Measurements from ENCODE around the gene API5. TPM values are rescaled to one million over a fixed set of nuclear protein-coding genes. Genes with fewer than 3 reads are reported as not detected.

Gene API5
- total RNA-seq, 4 donors from 2014 or later, result 57.8 to 75.3 (median 62.1) TPM

DNA sequence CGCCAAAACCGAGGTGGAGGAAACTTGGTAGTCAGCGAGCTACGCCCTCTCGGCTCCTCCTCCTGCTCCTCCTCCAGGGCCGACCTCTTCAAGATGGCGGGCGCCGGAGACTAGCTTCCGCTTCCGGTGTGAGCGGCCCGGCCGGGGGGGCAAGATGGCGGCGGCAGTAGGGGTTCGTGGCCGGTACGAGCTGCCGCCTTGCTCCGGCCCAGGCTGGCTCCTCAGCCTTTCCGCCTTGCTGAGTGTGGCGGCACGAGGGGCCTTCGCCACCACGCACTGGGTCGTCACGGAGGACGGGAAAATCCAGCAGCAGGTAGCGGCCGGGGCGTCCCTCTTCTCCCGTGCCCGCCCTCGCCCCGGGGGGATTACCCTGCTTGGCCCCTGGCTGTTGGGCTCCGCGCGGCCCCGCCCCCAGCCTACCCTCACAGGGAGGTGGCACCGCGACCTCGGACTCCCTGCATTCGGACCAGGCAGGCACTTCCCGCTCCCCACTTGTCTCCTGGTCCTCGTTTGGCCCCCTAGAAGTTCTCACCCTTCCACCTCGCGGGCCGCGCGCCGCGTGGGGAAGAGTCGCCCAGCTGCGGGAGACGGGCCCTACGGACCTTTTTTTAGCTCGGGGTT lies 47.1 kb downstream of the API5 start, which contains the start of gene TTC17:
TTC17 (plus strand) TSS at position 120 of the 621 bp plus-strand sequence; CDS start at position 155, 35 bp downstream.
- TF ChIP-seq EP300 (IDR thresholded peaks at IDR 0.05), result peak; percentile 52 to 94
- peak in 1 of 5 experiments; percentile 23 for TF ChIP-seq CTCF (IDR thresholded peaks at IDR 0.05)
- peak; percentile 57 to 84 for TF ChIP-seq POLR2A (IDR thresholded peaks at IDR 0.05)
- Histone ChIP-seq H3K27ac (peak within 1 kb of the TSS; percentile 72 to 95 (median 90)), H3K4me1 (peaks cover 0 to 35% (median 13%) of the 10 kb centered on the region in 4 donors), H3K27me3 (no peaks in the 10 kb centered on the region), H3K9me3 (no peaks in the 10 kb centered on the region), H3K4me3 (peak within 1 kb of the TSS; percentile 77 to 98 (median 94)), H3K36me3 (peaks cover 0 to 6% (median 0%) of the 10 kb centered on the region in 3 donors)
- WGBS, 2 donors, result 0 to 1% methylated on average over 25 to 35 of the region's 58 CpGs
- peak; percentile 86 to 90 for DNase-seq (ENCODE audit: low spot score in 2 of 2)

DNA sequence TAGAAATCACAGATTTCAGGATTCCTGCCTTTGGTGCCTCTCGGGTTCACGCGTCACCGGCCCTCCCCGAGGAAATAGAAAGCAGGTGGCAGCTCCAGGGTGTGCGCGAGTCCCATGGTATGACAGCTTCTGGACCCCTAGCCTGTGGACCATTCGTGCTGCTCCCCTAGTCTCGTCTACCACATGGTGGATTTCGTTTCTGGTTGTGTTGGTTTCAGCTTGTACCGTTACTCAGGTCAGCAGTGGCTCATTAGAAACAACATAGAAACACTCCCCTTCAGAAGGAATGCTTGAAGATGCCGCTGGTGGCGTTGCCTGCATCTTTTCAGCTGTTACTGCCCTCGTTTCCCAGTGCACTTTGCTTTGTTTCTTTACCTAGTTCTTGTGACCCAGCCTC lies 47.6 kb downstream of the API5 start:
- H3K27ac ChIP-seq, result peak overlapping the region; percentile 72 to 95 (median 90)
- H3K4me1 ChIP-seq, result peaks cover 0 to 35% (median 13%) of the 10 kb centered on the region in 4 donors
- peaks cover 0 to 10% (median 0%) of the 10 kb centered on the region in 3 donors for H3K36me3 ChIP-seq
- TF ChIP-seq POLR2A (IDR thresholded peaks at IDR 0.05) (no peak), CTCF (IDR thresholded peaks at IDR 0.05) (no peak), EP300 (IDR thresholded peaks at IDR 0.05) (no peak)
- peak overlapping the region; percentile 77 to 98 (median 94) for H3K4me3 ChIP-seq
- 0% methylated on average over 14 of the region's 14 CpGs for whole genome bisulfite sequencing, 2 donors
- no peaks in the 10 kb centered on the region for H3K27me3 ChIP-seq
- peak in 1 of 2 donors; percentile 5 for DNase-seq (ENCODE audit: low spot score in 2 of 2)
- no peaks in the 10 kb centered on the region for H3K9me3 ChIP-seq

DNA sequence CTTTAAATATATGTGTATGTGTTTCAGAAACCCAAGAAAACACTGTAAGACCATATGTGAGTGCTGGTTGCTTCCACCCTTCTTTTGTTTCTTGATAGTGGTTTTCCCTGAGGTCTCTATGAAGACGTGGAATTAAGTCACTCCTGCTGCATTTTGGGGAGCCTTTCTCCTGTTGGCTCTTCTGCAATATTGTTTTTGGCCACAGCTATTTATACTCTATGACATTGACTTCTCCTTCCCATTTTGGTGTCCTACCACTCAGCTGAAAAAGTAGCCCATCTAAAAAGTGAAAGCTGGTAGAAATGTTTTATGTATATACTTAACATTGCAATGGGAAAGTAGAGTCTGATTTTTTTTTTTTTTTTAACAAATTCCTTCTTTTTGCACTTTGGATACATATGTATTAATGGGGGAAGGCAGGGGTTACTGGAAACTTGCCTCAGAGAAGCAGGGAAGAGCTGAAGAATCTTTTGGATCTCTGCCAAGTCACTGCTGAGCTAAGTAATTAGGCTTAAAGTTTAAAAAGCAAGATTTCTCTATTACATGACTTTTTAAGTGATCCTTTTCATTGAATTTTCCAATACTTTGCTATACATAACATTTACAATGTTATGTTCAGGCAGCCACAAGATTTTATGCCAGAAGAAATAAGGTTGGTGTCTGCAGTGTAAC lies 48.7 kb downstream of the API5 start:
- no peak for DNase-seq (ENCODE audit: low spot score in 2 of 2)
- no peak overlapping the region for H3K27ac ChIP-seq
- H3K9me3 ChIP-seq, result no peaks in the 10 kb centered on the region
- H3K36me3 ChIP-seq, result peaks cover 0 to 21% (median 0%) of the 10 kb centered on the region in 3 donors
- WGBS, 2 donors, result 14 to 32% methylated on average over 1 of the region's 1 CpG
- H3K4me1 ChIP-seq, result peaks cover 0 to 35% (median 13%) of the 10 kb centered on the region in 4 donors
- H3K27me3 ChIP-seq, result no peaks in the 10 kb centered on the region
- peak overlapping the region in 1 of 4 donors; percentile 77 for H3K4me3 ChIP-seq
- TF ChIP-seq EP300 (IDR thresholded peaks at IDR 0.05) (no peak), CTCF (IDR thresholded peaks at IDR 0.05) (no peak), POLR2A (IDR thresholded peaks at IDR 0.05) (no peak)

DNA sequence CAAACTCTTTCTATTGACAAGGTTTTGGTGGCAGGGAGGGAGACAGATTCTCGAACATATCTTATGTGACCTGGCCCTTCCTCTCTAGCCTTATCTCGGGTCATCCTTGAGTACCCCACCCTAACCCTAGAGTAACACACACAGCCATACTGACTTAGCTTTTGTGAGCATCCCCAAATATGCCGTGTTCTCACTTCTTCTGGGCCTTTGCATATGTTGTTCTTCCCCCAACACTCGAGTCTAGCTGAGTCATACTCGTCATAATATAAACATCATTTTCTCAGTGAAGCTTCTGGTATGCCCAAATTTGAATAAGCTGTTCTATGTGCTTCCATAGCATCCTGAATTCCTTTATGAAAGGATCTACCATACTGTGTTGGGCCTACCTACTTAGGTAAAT lies 54.9 kb downstream of the API5 start:
- WGBS, 2 donors, result 79 to 85% methylated on average over 5 of the region's 5 CpGs
- no peak overlapping the region for H3K4me3 ChIP-seq
- no peaks in the 10 kb centered on the region for H3K27me3 ChIP-seq
- no peak for DNase-seq (ENCODE audit: low spot score in 2 of 2)
- peaks cover 0 to 42% (median 0%) of the 10 kb centered on the region in 3 donors for H3K36me3 ChIP-seq
- H3K4me1 ChIP-seq, result peaks cover 0 to 13% (median 0%) of the 10 kb centered on the region in 4 donors
- H3K9me3 ChIP-seq, result no peaks in the 10 kb centered on the region
- TF ChIP-seq EP300 (IDR thresholded peaks at IDR 0.05) (no peak), CTCF (IDR thresholded peaks at IDR 0.05) (no peak), POLR2A (IDR thresholded peaks at IDR 0.05) (no peak)
- no peak overlapping the region for H3K27ac ChIP-seq
